NT2/D1 (cell line): ENCODE data around the gene DOCK8.
"Not testable (repeated sequence)": the region's sequence is repeated elsewhere in the genome, so short reads cannot be mapped to it uniquely, and the experiment has no call there.

Experiments used
- SUZ12 ChIP-seq: IDR thresholded peaks from 2 replicates; pipeline ENCODE4 v1.6.1; 2011; ENCODE audit not compliant: insufficient read length, insufficient read depth; ENCODE audit errors: extremely low read depth
- YY1 ChIP-seq: IDR thresholded peaks from 2 replicates; pipeline ENCODE4 v1.6.1; 2011; ENCODE audit not compliant: insufficient read length, insufficient read depth
- ZNF274 ChIP-seq: IDR thresholded peaks from 2 replicates; pipeline ENCODE4 v1.6.1; 2011; ENCODE audit warnings: mild to moderate bottlenecking, low read depth, low read length

DNA sequence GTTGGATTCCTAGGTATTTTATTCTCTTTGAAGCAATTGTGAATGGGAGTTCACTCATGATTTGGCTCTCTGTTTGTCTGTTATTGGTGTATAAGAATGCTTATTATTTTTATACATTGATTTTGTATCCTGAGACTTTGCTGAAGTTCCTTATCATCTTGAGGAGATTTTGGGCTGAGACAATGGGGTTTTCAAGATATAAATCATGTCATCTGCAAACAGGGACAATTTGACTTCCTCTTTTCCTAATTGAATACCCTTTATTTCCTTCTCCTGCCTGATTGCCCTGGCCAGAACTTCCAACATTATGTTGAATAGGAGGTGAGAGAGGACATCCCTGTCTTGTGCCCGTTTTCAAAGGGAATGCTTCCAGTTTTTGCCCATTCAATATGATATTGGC, 17.0 kb downstream of the DOCK8 start:
- TF ChIP-seq YY1, ZNF274, SUZ12: not testable (repeated sequence)
